Hepatocyte (in vitro differentiated cells): ENCODE results near the gene TMEM63B. TPM values are rescaled to one million over a fixed set of nuclear protein-coding genes. Genes with fewer than 3 reads are reported as not detected.

Experiments
- DNase-seq: peaks from one replicate; pipeline ENCODE4 v3.0.0-alpha.2; 2016; ENCODE audit warnings: low spot score
- H2AFZ ChIP-seq: fragments of 200-600 bp; sonication (generic); 2 replicates; pipeline ENCODE4 v1.6.0; 2016; ENCODE audit warnings: antibody characterized with exemption, mild to moderate bottlenecking
- H3K27ac ChIP-seq: fragments of 200-600 bp; sonication (generic); 2 replicates; pipeline ENCODE4 v1.5.1; 2016; ENCODE audit warnings: mild to moderate bottlenecking
- H3K27me3 ChIP-seq: fragments of 200-600 bp; sonication (generic); 2 replicates; pipeline ENCODE4 v1.6.1; 2016
- H3K36me3 ChIP-seq: fragments of 200-600 bp; sonication (generic); replicated peaks from 2 replicates; pipeline ENCODE4 v1.5.1; 2016; ENCODE audit warnings: low read depth; ENCODE audit not compliant: insufficient read depth
- H3K4me1 ChIP-seq: fragments of 200-600 bp; sonication (generic); 2 replicates; pipeline ENCODE4 v1.5.1; 2016; ENCODE audit warnings: mild to moderate bottlenecking, moderate library complexity; ENCODE audit not compliant: insufficient read depth
- H3K4me2 ChIP-seq: fragments of 200-600 bp; sonication (generic); 2 replicates; pipeline ENCODE4 v1.6.0; 2016
- H3K4me3 ChIP-seq: fragments of 200-600 bp; sonication (generic); 2 replicates; pipeline ENCODE4 v1.5.1; 2016; ENCODE audit warnings: mild to moderate bottlenecking
- H3K79me2 ChIP-seq: fragments of 200-600 bp; sonication (generic); 2 replicates; pipeline ENCODE4 v1.6.0; 2017; ENCODE audit warnings: mild to moderate bottlenecking
- H3K9me2 ChIP-seq: fragments of 200-600 bp; sonication (generic); replicated peaks from 2 replicates; pipeline ENCODE4 v1.6.0; 2017; ENCODE audit warnings: mild to moderate bottlenecking; ENCODE audit not compliant: insufficient read depth
- H3K9me3 ChIP-seq: fragments of 200-600 bp; sonication (generic); 2 replicates; pipeline ENCODE4 v1.5.1; 2016; ENCODE audit warnings: low read depth, mild to moderate bottlenecking
- H4K20me1 ChIP-seq: fragments of 200-600 bp; sonication (generic); 2 replicates; pipeline ENCODE4 v1.6.0; 2016; ENCODE audit warnings: mild to moderate bottlenecking; ENCODE audit not compliant: insufficient read depth, poor library complexity, severe bottlenecking
- CTCF ChIP-seq: fragments of 200-600 bp; sonication (generic); IDR thresholded peaks from 2 replicates; pipeline ENCODE4 v1.5.1; 2016; ENCODE audit warnings: antibody characterized with exemption, mild to moderate bottlenecking; ENCODE audit not compliant: poor library complexity
- EZH2 ChIP-seq: fragments of 200-600 bp; sonication (generic); IDR thresholded peaks from 2 replicates; pipeline ENCODE4 v1.6.1; 2016; ENCODE audit warnings: antibody characterized with exemption, mild to moderate bottlenecking, borderline replicate concordance
- EZH2phosphoT487 ChIP-seq: fragments of 200-600 bp; sonication (generic); IDR thresholded peaks from one replicate; pipeline ENCODE4 v1.6.1; 2018; ENCODE audit warnings: antibody characterized with exemption, mild to moderate bottlenecking, low read depth, moderate library complexity; ENCODE audit not compliant: unreplicated experiment, severe bottlenecking
- WGBS: methylation state at CpG from one replicate; pipeline ENCODE4 v1.1.6; 2016; ENCODE audit warnings: low lambda C conversion rate; ENCODE audit errors: missing lambda C conversion rate; 5-methylcytosine and 5-hydroxymethylcytosine counted together
- polyA plus RNA-seq: library from polyadenylated mRNA; unstranded; fragments of >200 nt; fragmentation: Nextera tagmentation; extraction: Ambion mirVana; gene quantifications from 2 replicates; pipeline ENCODE4 v1.2.1, GENCODE V29; 2016
- total RNA-seq: library from RNA; depleted of rRNA; stranded (reverse); fragments of >200 nt; gene quantifications from 2 replicates; pipeline ENCODE4 v1.2.3, GENCODE V29; 2014

The TMEM63B gene
- total and polyA plus RNA-seq, 2 experiments from 2014 or later, result 31.4 to 43.5 TPM

- Histone ChIP-seq H3K4me1 (no peaks in the 10 kb centered on the region), H3K9me3 (no peaks in the 10 kb centered on the region), H4K20me1 (no peaks in the 10 kb centered on the region), H2AFZ (no peak overlapping the region), H3K4me3 (no peak overlapping the region), H3K9me2 (no peaks in the 10 kb centered on the region), H3K27me3 (no peaks in the 10 kb centered on the region), H3K27ac (no peak overlapping the region), H3K79me2 (no peaks in the 10 kb centered on the region), H3K36me3 (no peaks in the 10 kb centered on the region), H3K4me2 (no peak overlapping the region)
- 97% methylated on average over 7 of the region's 7 CpGs for WGBS
- TF ChIP-seq CTCF, result no peak
- TF ChIP-seq EZH2phosphoT487, result no peak
- TF ChIP-seq EZH2, result no peak
- no peak for DNase-seq
Observed at GRCh38 chr6:44147256-44147655, 19.9 kb downstream of the TMEM63B start.

- DNase-seq, result no peak
- H3K36me3 ChIP-seq, result no peaks in the 10 kb centered on the region
- WGBS, result 89% methylated on average over 9 of the region's 9 CpGs
- no peaks in the 10 kb centered on the region for H4K20me1 ChIP-seq
- no peak overlapping the region for H3K4me3 ChIP-seq
- no peaks in the 10 kb centered on the region for H3K9me2 ChIP-seq
- no peaks in the 10 kb centered on the region for H3K9me3 ChIP-seq
- no peaks in the 10 kb centered on the region for H3K4me1 ChIP-seq
- no peak overlapping the region for H2AFZ ChIP-seq
- no peak overlapping the region for H3K4me2 ChIP-seq
- TF ChIP-seq EZH2 (no peak), EZH2phosphoT487 (no peak), CTCF (no peak)
- no peaks in the 10 kb centered on the region for H3K27me3 ChIP-seq
- H3K27ac ChIP-seq, result no peak overlapping the region
- no peaks in the 10 kb centered on the region for H3K79me2 ChIP-seq
Observed at GRCh38 chr6:44148306-44148705, 21.0 kb downstream of the TMEM63B start.

- Histone ChIP-seq H3K4me3 (no peak overlapping the region), H3K4me2 (no peak overlapping the region), H3K9me3 (no peaks in the 10 kb centered on the region), H2AFZ (no peak overlapping the region), H3K9me2 (no peaks in the 10 kb centered on the region), H3K27me3 (no peaks in the 10 kb centered on the region), H3K36me3 (no peaks in the 10 kb centered on the region), H3K79me2 (no peaks in the 10 kb centered on the region), H3K4me1 (no peaks in the 10 kb centered on the region), H3K27ac (no peak overlapping the region), H4K20me1 (no peaks in the 10 kb centered on the region)
- no peak for TF ChIP-seq CTCF
- no peak for TF ChIP-seq EZH2phosphoT487
- no peak for TF ChIP-seq EZH2
- no peak for DNase-seq
- 93% methylated on average over 7 of the region's 7 CpGs for WGBS
Observed at GRCh38 chr6:44149369-44150012, 22.1 kb downstream of the TMEM63B start.
